Glomerular endothelial cell (primary cell): ENCODE data around the gene TSPAN18. TPM values are rescaled to one million over a fixed set of nuclear protein-coding genes. Genes with fewer than 3 reads are reported as not detected.

Source experiments
- DNase-seq: peaks from one replicate; pipeline ENCODE4 v3.0.0-alpha.2; 2011; ENCODE audit warnings: low read depth, low spot score; ENCODE audit errors: extremely low read depth
- total RNA-seq: library from RNA; depleted of rRNA; stranded (reverse); fragments of >200 nt; gene quantifications from 2 replicates; pipeline ENCODE4 v1.2.3, GENCODE V29; 2015

Gene TSPAN18
- total RNA-seq, 1 donor from 2014 or later: 128 TPM

- no peak for DNase-seq
These were observed 152.7 kb downstream of the TSPAN18 start for GRCh38 chr11:44879432-44879831.

- no peak for DNase-seq
These were observed 153.7 kb downstream of the TSPAN18 start for GRCh38 chr11:44880511-44880910.

- no peak for DNase-seq
These were observed 154.2 kb downstream of the TSPAN18 start for GRCh38 chr11:44880953-44881352.

- no peak for DNase-seq
These were observed 156.5 kb downstream of the TSPAN18 start for GRCh38 chr11:44883277-44883676.

- DNase-seq: no peak
These were observed 157.3 kb downstream of the TSPAN18 start for GRCh38 chr11:44884056-44884455.

- no peak for DNase-seq
These were observed 158.5 kb downstream of the TSPAN18 start for GRCh38 chr11:44885065-44885810.

GRCh38 chr11:44885919-44886789 is 159.4 kb downstream of the TSPAN18 start:
- no peak for DNase-seq

GRCh38 chr11:44886790-44887140 is 160.0 kb downstream of the TSPAN18 start:
- DNase-seq: no peak

- no peak for DNase-seq
These were observed 160.9 kb downstream of the TSPAN18 start for GRCh38 chr11:44887636-44888035.

- no peak for DNase-seq
These were observed 162.5 kb downstream of the TSPAN18 start for GRCh38 chr11:44889266-44889665.

GRCh38 chr11:44892843-44893242 is 166.1 kb downstream of the TSPAN18 start:
- DNase-seq: no peak

GRCh38 chr11:44893308-44893822 is 166.6 kb downstream of the TSPAN18 start:
- DNase-seq: no peak

GRCh38 chr11:44893846-44894617 is 167.3 kb downstream of the TSPAN18 start:
- no peak for DNase-seq

GRCh38 chr11:44899959-44900358 is 173.2 kb downstream of the TSPAN18 start:
- DNase-seq: peak; percentile 39

- DNase-seq: no peak
These were observed 174.4 kb downstream of the TSPAN18 start for GRCh38 chr11:44901120-44901633.

GRCh38 chr11:44901786-44902185 is 175.0 kb downstream of the TSPAN18 start:
- DNase-seq: no peak

- DNase-seq: no peak
These were observed 176.3 kb downstream of the TSPAN18 start for GRCh38 chr11:44903035-44903434.

- no peak for DNase-seq
These were observed 176.8 kb downstream of the TSPAN18 start for GRCh38 chr11:44903518-44903917.

GRCh38 chr11:44904261-44905020 is 177.7 kb downstream of the TSPAN18 start:
- DNase-seq: no peak
